ENCODE data around the gene ETV6.

Gene ETV6

GRCh38 chr12:11722578-11723138, 73.2 kb downstream of the ETV6 start:
- DNase-seq: no peak

GRCh38 chr12:11723993-11724392, 74.5 kb downstream of the ETV6 start:
- DNase-seq: no peak

DNA sequence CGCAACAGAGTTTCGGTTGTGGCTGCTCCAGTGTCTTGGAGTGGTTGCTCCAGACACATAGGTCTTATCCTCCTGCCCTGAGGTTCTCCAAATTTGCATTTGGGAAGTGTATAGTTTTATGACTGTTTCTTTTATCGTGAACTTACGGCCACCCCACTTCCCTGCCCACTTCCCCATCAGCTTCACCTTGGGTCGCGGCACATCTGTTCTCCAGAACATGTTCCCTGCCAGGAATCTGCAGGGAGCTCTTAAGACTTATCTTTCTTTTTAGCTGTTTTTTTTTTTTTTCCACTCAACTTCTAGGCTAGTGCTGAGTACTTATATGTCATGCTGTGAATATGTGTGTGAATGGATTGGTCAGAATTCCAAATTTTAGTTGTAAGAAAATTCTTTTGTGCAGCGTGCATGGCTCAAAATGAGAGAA, 75.4 kb downstream of the ETV6 start:
- no peak for DNase-seq

DNA sequence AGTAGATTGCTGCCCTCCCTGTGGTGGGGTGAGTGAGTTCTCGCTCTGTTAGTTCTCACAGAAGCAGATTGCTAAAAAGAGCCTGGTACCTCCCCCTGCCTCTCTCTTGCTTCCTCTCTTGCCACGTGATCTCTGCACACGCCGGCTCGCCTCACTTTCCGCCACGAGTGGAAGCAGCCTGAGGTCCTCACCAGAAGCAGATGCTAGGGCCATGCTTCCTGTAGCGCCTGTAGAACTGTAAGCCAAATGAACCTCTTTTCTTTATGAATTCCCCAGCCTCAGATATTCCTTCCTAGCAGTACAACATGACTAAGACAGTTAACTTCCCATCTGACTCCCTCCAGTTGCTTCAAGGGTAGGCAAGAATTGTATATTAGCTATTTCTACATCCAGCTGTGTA, 76.2 kb downstream of the ETV6 start:
- DNase-seq: no peak

- no peak for DNase-seq
Observed at GRCh38 chr12:11726659-11727058, 77.2 kb downstream of the ETV6 start.

GRCh38 chr12:11727133-11727664, 77.7 kb downstream of the ETV6 start:
- DNase-seq: no peak

DNA sequence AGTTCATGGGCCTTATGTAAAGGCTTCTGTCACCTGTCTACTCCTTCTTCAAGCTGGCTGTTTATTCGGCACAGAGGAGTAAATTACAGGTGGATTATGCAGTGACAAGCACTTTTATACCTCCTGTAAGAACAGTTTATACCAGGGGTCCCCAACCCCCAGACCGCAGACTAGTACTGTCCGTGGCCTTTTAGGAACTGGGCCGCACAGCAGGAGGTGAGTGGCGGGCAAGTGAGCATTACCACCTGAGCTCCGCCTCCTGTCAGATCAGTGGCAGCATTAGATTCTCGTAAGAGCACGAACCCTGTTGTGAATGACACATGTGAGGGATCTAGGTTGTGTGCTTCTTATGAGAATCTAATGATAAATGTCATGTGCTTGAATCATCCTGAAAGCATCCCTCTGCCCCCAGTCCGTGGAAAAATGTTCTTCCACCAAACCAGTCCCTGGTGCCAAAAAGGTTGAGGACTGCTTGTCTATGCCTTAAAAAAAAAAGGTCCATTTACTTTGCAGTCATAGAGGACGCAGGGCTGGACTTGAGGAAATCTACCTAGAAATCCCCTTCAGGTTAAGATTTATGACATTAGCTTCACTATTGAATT, 78.8 kb downstream of the ETV6 start:
- DNase-seq: no peak

DNA sequence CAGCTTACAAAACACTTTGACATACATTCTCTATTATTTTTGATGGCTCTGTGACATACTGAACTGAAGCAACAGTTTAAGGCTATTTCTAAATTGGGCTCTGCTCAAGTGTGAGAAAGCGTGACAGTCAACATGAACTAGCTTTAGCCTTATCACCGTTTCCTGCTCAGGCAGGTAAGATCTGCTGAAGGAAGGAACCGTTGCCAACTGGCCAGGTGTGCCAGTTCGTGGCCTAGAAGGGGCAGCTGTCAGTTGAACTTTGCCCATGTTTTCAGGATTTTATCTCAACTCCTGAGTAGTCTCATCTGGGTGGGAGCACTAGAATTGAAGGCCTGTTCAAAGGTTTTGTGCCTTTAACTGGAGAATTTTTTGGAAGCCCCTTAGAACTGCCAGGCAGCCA, 79.5 kb downstream of the ETV6 start:
- DNase-seq: no peak

- no peak for DNase-seq
Observed at GRCh38 chr12:11729439-11730150, 80.1 kb downstream of the ETV6 start.

DNA sequence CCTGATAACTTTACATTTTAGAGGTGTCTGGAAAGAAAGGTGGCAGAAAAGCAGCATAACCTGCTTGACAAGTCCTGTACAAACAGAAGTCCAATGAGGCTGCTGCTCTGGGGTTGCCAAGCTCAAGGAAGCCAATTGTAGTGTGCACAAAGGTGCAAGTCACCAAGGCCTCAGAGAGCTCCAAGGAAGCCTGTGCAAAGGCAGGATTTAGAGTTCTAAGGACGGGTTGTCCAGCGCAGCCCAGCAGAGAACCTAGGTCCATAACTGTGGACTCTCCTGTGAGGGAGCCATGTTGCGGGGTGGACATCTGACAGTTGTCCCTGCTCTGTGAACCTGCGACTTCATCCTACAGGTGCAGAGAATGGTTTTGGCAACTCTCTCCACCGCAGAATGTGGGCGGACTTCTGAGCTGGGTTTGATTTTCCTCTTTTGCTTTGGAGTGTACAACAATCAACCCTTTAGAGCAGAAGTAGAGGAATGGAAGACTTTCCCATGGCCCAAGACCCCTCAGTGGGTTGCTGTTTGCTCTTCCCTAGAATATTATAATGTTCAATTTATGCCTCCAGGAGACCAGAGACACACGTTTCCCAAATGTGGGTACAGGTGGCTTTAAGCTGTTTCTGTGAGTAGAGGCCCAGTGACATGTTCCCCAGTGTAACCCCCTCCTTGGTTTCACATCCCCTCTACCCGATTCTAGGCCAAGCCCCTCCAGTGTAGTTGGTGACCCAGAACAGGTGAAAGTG, 81.0 kb downstream of the ETV6 start:
- DNase-seq: no peak

GRCh38 chr12:11731042-11731357, 81.5 kb downstream of the ETV6 start:
- no peak for DNase-seq

- no peak for DNase-seq
Observed at GRCh38 chr12:11731455-11731854, 82.0 kb downstream of the ETV6 start.

DNA sequence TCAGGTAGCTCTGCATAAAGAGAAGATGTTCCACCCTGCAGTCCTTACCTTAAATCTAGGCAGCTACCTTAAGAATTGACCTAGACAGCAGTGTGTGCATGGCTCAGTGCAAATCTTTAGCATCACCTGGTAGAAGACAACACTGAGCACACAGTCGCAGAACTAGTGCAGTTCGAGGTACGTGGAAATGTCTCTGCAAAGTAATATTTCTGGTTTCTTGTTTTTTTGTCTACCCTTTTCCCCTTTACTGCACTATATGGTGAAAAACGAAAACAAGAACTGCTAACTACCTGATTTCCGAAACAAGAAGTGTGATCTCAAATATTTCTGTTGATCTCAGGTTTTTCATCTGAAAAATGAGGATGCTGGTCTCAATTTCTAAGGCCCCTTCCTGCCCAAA, 82.5 kb downstream of the ETV6 start:
- no peak for DNase-seq

- no peak for DNase-seq
Observed at GRCh38 chr12:11732715-11733114, 83.2 kb downstream of the ETV6 start.

DNA sequence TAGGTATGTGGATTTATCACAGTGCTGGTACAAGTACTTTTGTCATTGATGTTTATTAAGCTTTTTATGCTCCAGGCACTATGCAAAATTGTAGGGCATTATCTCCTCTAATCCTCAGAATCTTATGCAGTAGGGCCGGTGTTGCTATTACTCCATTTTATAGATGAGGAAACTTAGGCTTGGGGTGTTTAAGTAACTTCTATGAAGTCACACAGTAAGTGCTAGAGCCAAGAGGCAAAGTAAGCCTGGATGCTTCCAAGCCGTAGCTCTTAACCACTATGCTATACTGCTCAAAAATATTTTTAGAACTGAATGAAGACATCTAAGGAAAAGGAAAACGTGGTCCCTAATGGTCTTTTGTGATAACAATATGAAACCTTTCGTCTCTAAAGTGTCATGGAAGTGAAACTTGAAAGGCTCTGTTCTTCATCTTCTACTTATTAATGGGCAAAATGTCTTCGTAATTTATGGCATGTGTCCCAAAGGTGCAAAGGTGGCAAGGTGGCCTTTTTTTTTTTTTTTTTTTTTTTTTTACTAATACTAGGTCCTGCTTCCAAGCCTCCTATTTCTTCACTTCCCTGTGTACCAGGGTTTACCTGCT, 85.2 kb downstream of the ETV6 start:
- DNase-seq: no peak

DNA sequence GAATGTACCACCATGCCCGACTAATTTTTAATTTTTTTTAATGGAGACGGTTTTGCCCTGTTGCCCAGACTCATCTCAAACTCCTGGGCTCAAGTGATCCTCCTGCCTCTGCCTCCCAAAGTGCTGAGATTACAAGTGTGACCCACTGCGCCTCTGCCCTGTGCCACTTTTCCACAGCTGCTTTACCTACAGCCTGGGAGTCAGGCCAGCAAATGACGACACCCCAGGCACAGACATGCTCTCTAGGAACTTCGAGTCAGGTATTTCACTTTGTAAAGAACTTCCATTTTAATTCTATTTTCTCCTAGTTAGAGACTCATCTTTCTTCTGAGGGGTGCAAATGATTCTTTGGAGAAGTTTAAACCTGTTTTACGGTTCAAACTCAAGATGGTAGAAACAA, 89.0 kb downstream of the ETV6 start:
- no peak for DNase-seq

DNA sequence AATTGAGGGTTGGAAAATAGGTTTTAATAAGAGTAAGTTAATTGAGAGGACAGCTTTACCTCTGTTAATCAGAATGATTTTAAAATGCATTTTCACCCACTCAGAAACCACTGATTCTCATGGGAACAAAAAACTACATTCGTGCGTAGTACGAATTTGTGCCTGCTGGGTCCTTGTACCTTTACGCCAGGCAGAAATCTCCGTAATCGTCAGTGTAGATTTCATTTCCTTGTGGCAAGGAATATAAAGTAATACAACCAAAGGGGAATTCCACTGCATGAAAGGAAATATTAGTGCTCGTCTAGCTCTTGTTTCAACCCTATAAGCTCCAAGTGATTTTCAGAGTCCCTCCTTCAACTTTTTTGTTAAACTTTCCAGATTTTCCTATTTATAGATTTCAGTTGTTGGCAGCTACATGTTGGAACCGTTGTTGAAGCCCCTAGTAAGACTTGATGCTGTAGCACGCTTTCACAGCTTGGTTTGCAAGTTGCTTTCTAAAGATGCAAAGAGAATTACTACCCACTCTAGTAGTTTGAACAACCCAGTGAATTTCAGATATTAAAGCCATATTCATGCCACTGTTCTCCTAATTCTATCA, 90.6 kb downstream of the ETV6 start:
- DNase-seq: no peak

- DNase-seq: no peak
Observed at GRCh38 chr12:11741434-11742092, 92.1 kb downstream of the ETV6 start.

GRCh38 chr12:11743423-11744409, 94.2 kb downstream of the ETV6 start:
- DNase-seq: no peak

GRCh38 chr12:11744410-11744801, 94.9 kb downstream of the ETV6 start:
- no peak for DNase-seq

DNA sequence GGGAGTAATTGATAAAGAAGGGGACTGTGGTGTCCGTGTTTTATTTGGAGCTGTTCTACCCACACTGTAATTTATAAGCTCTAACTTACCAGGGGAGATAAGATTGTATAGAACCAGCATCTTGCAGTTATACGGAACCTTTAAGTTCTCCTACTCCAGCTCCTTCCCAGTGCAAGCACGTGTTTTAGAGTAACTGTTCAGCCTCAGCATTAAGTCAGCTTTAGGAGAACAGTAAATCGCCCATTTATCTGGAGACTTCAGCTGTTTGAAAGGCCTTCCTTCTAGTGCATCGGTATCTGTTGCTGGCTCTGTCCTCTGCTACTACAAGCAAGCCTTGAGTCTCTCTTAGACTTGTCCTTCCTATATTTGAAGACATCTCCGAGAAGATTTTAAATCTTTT, 95.6 kb downstream of the ETV6 start:
- no peak for DNase-seq

Measured in GOT3 (cell line).